GM21528 (cell line): ENCODE measurements around the gene SEC31B.

Source experiments
- ATAC-seq: cut with Tn5 transposase; IDR thresholded peaks from one replicate; pipeline ENCODE4 v1.9.1; 2021; ENCODE audit warnings: mild to moderate bottlenecking, moderate library complexity; ENCODE audit not compliant: unreplicated experiment, low FRiP score

The SEC31B gene

DNA sequence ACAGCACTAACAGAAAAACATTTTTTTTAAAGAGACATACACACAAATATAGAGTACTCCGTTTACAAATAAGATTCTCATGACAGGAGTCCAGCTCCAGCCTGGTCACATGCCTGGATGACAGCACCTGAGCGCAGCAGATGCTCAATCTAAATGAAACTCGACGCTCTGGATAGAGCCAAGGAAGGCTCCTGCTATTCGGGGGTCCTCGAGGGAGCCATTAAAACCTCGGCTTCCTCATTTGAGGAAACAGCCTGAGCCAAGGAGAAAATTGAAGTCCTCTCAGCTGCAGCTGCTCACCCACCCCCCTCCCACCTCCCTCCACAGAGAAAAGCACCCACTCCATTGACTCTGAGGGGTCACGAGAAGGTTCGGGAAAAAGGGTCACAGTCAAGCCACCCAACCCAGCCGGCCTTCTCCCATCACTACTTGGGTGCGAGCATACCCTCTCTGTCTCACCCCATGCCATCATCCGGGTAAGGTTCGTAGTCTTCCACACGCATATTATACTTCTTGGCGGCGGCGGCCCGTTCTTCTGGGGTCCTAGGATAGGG lies 9.3 kb upstream of the SEC31B start:
- ATAC-seq: no peak

DNA sequence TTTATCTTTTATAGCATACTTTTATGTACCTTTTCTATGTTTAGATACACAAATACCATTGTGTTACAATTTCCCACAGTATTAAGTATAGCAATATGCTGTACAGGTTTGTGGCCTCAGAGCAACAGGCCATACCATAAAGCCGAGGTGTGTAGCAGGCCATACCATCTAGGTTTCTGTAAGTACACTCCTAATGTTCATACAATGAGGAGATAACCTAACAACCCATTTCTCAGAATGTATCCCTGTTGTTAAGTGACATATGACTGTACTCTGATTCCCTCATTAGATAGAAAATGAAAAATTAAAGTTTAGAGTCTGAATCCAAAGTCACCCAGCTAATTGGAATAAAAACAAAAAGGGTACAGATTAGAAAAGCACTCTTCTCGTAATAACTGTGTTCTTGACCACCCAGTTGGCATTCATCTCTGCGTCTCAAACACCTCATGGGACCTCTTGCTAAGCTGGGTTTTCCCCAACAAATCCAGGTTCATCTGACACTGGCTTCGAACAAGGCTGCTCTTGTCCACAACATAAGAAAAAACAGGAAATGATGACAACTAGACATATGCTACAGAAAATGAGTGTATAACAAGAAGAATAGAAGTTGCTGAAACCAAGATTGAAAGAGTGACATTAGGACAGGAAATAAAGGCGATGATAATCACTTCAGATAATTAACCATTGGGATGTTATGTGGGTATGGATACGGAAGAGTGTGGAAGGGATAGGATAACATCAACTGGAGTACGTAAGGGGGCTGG lies 8.6 kb upstream of the SEC31B start:
- ATAC-seq: no peak

DNA sequence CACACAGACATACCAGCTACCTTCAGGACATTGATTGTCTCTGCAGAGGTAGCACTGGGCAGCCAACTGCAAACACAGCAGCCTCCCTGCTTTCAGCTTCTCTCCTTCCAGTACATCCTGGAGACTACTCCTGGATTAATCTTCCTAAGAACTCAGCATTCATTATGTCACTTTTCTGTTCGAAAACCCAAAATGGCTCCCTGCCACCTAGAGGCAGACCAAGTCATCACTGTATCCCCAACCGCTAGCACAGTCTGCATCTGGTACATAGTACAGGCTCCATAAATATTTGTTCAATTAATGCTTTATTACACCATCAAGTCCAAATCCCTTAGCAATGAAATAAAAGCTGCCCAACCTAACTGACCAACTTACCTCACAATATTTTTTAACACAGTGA lies 5.0 kb upstream of the SEC31B start:
- no peak for ATAC-seq

DNA sequence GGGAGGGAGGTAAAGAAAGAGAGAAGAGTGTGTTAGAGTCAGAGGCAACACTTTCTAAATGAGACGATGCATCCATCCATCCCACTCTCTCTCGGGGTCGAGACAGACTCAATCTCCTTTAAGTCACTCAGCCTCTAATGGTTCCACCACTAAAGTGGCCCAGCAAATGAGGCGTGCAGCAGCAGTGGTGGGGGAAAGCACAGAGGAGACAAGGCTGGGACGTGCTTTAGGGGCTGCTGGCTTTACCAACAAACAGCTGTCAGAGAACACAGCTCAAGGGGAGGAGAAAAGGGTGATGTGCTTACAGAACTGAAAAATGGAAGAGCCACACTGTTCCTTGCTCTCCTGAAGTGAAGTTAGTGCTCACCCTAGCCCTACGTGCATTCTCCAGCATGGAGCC lies 4.5 kb upstream of the SEC31B start:
- no peak for ATAC-seq

DNA sequence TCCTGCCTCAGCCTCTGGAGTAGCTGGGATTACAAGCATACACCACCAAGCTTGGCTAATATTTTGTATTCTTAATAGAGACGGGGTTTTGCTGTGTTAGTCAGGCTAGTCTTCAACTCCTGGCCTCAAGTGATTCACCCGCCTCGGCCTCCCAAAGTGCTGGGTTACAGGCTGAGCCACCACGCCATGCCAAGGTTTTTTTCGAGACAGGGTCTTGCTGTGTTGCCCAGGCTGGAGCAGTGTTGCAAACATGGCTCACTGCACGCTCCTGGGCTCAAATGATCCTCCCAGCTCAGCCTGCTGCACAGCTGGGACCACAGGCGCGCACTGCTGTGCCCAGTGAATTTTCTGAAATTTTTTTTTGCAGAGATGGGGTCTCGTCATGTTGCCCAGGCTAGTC lies 3.3 kb upstream of the SEC31B start:
- no peak for ATAC-seq

DNA sequence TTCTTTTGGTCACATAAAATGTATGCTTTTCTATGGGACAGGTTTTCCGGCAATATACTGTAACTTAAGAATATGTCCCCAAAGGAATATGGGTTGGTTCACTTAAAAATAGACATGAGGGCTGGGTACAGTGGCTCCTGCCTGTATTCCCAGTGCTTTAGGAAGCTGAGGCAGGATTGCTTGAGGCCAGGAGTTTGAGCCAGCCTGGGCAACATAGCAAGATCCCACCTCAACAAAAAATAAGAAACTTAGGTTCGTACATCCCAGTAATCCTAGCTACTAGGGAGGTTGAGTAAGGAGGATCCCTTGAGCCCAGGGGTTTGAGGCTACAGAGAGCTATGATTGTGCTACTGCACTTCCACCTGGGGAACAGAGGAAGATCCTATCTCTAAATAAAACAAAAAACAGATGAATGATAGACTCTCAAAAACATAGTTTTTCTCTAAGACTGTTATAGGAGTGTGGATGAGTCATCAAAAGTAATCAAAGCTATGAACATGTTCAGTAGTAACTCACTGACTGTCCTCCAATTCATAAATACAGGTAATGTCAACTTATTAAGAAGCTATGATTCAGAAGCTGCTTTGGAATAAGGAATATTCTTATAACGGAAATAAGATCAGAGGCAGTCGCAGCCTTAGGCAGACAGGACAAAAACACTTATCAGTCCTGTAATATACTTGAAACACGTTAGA lies 2.6 kb upstream of the SEC31B start:
- ATAC-seq: no peak

DNA sequence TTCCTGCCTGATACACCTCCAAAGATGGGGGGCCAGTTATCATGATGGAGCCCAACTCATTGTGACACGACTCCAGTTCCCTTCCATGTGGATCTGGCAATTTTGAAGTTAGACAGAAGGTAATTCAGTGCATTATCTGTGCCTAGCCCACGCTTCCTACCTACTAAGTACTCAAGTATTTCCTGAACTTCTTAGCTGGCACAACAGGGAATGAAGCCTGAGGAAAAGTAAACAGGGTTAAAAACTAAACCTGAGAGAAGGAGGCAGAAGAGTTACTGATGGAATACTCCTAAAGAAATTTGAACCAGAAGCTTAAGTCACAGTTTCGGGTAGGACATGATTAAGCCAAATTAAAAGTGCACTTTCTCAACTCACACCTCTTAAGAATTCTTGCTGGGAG lies 1.1 kb upstream of the SEC31B start:
- no peak for ATAC-seq

DNA sequence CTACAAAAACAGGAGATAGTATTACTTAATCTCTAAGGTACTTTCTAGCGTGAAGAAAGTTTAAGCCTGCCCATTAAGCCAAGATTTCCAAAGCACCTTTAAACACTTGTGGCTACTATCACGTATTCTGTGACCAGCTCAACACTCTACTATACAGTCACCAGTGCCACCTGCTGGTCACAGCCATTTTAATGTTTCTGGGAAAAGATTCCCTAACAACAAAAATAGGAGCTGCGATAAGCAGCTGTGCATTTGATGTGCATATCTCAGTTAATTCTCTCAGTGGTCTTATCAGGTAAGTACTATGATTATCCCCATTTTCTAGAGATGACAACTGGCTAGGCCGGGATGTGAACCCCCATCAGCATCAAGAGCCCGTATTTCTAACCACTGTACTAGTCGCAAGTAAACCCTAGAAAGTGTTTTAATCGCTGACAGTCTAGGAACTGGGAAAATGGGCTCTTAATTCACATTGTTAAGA lies 860 bp downstream of the SEC31B start:
- ATAC-seq: no peak

DNA sequence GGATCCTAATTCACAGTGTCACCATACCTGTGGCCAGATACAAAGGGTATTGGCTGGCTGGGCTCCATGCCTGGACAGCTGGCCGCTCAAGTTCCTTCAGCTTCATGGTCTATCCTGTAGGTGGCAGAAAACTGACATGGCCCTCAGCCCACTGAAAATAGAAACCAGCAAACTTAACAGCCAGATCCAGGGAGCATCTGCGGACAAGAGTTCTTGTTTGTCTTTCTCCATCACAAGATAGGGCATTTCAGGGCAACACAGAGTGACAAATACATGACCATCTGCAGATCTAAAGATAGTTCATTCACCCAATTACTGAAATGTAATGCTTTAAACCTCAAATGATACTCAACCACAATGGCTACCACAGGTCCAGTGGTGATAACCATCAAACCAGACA lies 2.8 kb downstream of the SEC31B start:
- no peak for ATAC-seq

DNA sequence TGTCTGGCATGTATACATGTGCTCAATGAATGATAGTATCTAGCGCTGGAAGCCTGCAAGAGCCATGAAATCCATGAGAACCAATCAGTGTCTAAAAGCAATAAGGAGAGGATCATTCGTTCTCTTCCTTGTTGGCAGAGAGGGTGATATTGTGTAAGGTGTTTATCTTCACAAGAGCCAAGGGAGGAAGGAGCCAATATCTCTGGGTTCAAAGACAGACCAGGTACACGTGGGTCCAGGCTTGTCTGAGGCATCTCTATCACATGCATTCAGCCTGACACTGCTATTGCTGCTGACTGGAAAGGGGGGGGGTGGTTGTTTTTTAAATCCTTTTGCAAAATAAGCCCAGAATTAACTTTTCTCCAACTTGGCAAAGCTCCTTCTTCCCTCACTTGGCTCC lies 4.0 kb downstream of the SEC31B start:
- ATAC-seq: no peak

DNA sequence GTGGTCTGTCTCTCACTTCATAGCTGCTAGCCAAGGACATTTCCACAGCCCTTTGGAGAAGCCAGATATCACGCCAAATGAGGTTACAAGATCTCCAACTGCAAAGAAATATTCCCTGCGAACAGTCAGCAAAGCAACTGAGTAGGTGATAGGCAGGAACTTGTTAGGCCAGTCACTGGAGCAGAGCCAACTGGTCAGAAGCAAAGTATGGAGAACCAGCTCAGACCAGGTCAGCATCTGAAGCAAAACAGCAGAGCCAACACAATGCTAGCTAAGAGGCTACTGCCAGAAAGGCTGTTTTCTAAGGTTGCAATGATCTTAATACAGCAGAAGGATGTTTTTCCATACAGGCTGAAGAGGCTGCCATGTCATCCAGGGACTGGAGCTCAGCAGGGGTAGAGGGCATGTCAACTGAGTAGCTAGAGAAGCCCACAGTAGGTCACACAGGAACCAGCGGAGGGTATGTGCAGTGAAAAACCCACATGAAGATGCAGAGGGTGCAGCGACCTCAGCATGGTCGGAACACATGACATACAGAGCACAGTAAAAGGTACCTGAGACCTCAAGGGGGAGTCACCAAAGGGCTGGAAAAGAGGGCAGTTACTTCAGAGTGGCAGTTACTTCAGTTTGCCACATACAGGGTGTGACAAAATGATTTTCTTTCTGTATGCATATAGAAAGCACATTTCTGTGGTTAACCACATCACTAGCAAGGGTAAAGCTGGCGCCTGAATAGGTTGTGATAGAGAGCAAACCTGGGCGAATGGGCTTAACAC lies 8.9 kb downstream of the SEC31B start:
- no peak for ATAC-seq

DNA sequence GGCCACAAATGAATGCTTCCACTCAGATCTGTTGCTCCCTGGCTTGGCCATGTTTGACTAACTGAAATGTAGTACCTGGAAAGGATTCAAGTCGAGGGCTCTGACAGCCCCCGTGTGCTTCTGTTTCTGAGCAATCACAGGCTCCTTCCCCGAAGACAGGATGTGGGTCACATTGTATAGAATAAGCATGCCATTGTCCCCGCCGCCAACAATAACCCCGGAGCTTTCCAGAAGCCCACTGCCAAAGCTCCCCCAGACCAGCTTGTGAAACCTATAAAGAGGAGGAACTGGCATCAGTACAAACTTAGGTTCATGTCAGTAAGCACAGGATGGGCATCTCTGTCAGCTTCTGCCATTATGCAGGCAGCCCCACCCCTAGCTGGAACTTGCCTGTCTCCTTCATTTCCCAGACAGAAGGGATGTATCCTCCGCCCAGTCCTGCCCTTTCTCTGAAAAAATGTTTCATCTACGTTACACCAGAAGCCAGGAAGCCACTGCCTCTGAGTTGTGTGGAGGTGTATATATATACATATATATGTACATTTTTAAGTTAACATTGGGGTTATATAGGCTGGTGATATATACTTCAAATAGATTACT lies 10.3 kb downstream of the SEC31B start:
- no peak for ATAC-seq

DNA sequence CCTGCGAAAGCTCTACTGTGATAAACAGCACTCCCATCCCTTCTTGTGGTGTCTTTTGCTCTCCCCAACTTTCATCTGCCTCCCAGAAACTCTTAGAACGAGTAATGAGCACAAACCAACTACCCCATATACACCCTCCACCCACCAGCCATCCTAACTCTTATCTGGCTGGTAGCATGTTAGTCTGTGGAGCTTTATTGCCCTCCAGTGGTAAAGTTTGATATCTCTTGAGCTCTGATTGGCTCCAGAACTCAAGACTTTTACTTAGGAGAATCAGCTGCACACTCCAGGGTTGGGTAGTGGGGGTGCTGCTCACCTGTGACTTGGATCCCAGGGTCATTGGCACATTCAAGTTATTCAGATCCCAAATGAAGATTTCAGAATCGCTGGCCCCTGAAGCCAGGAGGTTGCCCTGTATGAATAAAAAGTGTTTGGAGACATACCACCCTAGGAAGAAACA lies 10.9 kb downstream of the SEC31B start:
- no peak for ATAC-seq

DNA sequence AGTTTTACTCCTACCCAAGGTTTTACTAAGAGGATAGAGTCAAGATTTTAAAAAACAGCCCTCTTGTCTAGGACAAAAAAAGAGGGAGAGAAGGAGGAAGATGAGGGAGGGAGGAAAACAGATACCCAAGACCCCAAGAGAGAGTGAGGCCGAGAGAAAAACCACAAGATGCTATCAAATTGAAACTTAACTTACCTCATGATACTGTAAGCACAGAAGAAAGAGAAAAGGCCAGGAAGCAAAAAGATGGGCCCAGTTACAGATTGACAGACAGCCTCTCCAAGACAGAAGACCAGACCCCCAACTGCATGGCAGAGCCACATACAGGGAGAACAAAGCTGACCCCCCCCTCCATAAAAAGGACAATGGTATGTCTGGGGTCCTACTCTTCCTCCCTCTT lies 11.4 kb downstream of the SEC31B start:
- no peak for ATAC-seq

DNA sequence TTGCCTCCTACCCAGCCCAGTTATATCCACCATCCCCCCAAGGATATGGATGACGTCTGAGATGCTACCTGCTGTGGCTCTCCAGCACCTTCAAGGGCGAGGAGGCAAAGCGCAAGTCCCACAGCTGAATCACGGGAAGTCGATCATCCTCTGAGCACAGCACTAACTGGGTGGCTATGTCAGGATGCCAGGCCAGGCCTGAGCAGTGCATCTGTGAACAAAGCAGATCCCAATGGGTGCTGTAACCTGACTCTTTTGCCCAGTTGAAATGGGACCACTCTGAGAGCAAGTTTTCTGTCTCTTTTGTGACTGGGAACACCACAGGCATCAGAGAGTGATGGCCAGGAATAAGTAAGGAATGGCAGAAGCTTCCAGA lies 12.3 kb downstream of the SEC31B start:
- no peak for ATAC-seq

DNA sequence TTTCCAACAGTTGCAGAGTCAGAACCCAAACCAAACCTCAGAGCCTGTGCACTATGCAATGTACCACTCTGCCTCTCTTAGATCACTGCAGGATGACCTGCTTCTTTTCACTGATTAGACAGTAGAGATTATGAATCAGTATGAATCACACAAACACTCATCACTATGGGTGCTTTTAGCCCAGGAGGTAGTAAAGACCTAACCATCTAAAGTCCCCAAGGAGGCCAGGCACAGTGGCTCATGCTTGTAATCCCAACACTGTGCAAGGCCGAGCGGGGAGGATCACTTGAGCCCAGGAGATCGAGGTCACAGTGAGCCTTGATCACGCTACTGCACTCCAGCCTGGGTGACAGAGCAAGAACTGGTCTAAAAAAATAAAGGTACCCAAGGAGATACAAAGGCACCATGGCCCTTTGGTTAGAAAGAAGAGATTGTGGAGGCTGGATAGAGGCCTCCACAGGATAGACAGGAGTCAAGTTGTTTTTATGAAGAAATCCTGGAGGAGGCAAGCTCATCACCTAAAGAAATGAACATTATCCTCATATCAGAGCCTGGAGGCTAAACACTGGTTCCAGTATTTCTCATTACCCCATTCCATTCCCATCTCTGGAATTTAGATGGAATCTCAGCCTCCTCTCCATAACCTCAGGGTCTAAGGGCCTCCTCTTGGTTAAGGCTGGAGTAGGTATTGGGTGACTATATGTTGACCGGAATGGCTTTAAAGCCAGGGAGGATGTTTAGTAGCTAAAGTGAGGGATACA lies 12.9 kb downstream of the SEC31B start:
- ATAC-seq: no peak

DNA sequence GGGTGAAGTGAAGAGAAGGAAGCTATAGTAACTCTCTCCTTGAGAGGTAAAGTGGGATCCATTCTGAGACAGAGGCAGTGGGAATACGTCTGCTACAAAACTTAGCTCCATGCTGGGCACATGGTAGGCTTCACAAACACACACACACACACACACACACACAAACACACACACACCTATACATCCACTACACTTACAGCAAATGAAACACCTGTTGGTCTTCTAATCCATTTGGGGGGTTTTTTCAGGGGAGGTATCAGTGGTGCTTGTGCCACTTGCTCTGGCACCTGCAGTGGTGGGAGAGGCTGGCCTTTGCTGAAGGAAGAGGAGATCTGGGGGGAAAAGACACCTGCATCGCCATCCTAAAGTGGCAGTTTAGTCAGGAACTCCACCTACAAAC lies 14.5 kb downstream of the SEC31B start:
- ATAC-seq: no peak

DNA sequence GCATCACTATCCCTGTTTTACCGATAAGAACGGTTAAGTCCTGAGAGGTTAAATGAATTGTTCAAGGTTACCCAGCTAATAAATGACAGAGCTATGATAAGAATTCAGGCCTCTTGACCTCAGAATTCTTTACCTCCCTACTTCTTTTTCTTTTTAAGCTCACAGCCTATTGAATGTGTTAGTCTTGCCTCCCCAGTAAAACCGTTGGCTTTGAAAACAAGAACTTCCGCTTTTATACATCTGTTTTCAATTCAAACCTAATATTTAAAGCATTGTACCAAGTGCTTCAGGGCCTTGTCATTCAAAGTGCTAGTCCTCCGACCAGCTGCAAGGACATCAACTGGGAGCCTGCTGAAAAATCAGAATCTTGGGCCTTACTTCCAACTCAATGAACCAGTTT lies 15.6 kb downstream of the SEC31B start:
- ATAC-seq: no peak

DNA sequence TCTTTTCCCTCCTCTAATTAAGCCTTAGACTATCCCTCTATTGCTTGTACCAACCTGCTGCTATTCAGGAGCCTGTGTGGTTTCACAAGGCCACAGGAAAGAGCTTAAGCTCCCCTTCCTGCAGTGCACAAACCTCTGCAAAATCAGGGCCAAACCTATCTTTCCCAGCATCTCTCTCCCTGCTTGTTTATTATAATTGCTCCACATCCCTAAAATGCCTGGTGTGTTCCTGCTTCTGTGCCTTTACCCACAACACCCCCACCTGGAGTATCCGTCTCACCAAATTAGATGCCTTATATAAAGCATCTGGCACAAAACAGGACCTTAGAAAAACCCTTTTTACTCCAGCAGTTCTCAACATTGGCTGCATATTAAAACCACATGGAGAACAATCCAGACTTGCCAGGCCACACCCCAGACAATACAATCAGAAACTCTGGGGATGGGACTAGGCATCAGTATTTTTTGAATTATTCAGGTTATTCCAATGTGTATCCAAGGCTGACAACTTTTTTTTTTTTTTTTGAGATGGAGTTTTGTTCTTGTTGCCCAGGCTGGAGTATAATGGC lies 16.7 kb downstream of the SEC31B start:
- ATAC-seq: no peak

DNA sequence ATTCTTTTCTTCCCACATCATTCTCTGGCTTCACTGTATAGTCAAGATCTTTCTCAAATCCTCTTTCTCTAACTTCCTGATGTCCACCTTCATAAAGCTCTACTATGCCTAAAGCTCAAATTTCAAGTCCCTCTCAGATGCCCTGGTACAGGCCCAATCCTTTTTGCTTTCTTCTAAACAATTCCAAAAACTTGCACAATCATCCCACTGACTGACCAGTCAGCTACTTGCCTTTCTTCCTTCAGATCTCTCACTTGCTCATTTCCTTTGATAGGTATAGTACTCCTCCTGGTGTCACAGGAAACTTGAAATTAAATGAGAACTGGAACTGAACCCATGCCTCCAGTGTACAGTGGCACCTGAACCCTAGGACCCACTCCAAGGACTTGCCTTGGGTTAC lies 18.2 kb downstream of the SEC31B start:
- ATAC-seq: no peak
